Neural progenitor cell (in vitro differentiated cells): ENCODE results near the gene HSPG2.

Experiments used
- EZH2 ChIP-seq: fragments of 200-600 bp; sonication (generic); IDR thresholded peaks from 2 replicates; pipeline ENCODE4 v1.6.1; 2017; ENCODE audit warnings: antibody characterized with exemption, mild to moderate bottlenecking, moderate library complexity
- EZH2phosphoT487 ChIP-seq: fragments of 200-600 bp; sonication (generic); IDR thresholded peaks from 2 replicates; pipeline ENCODE4 v1.6.1; 2017; ENCODE audit warnings: antibody characterized with exemption
- TF ChIP-seq, protein P1 (sequence below): fragments of 200-600 bp; sonication (generic); IDR thresholded peaks from 2 replicates; pipeline ENCODE4 v1.5.1; 2017; ENCODE audit warnings: antibody characterized with exemption, mild to moderate bottlenecking

- TF ChIP-seq, protein P1, sequence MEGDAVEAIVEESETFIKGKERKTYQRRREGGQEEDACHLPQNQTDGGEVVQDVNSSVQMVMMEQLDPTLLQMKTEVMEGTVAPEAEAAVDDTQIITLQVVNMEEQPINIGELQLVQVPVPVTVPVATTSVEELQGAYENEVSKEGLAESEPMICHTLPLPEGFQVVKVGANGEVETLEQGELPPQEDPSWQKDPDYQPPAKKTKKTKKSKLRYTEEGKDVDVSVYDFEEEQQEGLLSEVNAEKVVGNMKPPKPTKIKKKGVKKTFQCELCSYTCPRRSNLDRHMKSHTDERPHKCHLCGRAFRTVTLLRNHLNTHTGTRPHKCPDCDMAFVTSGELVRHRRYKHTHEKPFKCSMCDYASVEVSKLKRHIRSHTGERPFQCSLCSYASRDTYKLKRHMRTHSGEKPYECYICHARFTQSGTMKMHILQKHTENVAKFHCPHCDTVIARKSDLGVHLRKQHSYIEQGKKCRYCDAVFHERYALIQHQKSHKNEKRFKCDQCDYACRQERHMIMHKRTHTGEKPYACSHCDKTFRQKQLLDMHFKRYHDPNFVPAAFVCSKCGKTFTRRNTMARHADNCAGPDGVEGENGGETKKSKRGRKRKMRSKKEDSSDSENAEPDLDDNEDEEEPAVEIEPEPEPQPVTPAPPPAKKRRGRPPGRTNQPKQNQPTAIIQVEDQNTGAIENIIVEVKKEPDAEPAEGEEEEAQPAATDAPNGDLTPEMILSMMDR, result no peak
- no peak for TF ChIP-seq EZH2
- no peak for TF ChIP-seq EZH2phosphoT487
Measured at GRCh38 chr1:21871943-21872342, 65.2 kb downstream of the HSPG2 start.
